Activated T-helper 1 cell treated with anti-CD3 and anti-CD28 coated beads, Interleukin-12 subunit alpha, Interleukin-12 subunit beta, Interleukin-2, Interleukin-4 antibody, amounts not matched to agents 30 ng/mL and 10 ng/mL and 1 ng/mL, durations not matched to agents 14 hours and 24 hours and 36 hours (primary cell): ENCODE data around the gene NKAIN4. TPM values are rescaled to one million over a fixed set of nuclear protein-coding genes. Genes with fewer than 3 reads are reported as not detected.

Experiments used
- DNase-seq: peaks from one replicate; pipeline ENCODE4 v3.0.0; 2021; ENCODE audit warnings: low spot score
- H3K27ac Mint-ChIP-seq: one replicate; pipeline ENCODE4 v1.8.0; 2021; ENCODE audit warnings: mild to moderate bottlenecking, mixed read lengths
- H3K27me3 Mint-ChIP-seq: one replicate; pipeline ENCODE4 v1.8.0; 2022; ENCODE audit warnings: mild to moderate bottlenecking, moderate library complexity, mixed read lengths; ENCODE audit not compliant: insufficient read depth
- H3K36me3 Mint-ChIP-seq: one replicate; pipeline ENCODE4 v1.8.0; 2021; ENCODE audit warnings: low read depth, mixed read lengths
- H3K4me1 Mint-ChIP-seq: one replicate; pipeline ENCODE4 v1.8.0; 2021; ENCODE audit warnings: low read depth, mixed read lengths
- H3K4me3 Mint-ChIP-seq: one replicate; pipeline ENCODE4 v1.8.0; 2021; ENCODE audit warnings: mild to moderate bottlenecking, moderate library complexity, mixed read lengths
- H3K9me3 Mint-ChIP-seq: one replicate; pipeline ENCODE4 v1.8.0; 2021; ENCODE audit warnings: mixed read lengths
- intact Hi-C: fragments of 100-400 bp; cut with micrococcal nuclease; formaldehyde crosslinking; loops from one replicate; pipeline ENCODE4 v1.15.1; 2024
- total RNA-seq: library from RNA; stranded (reverse); gene quantifications from 2 replicates; pipeline ENCODE4 v1.2.3, GENCODE V29; 2022

NKAIN4 gene
- total RNA-seq, 1 donor from 2014 or later, result not detected

GRCh38 chr20:63285636-63286615, 31.7 kb upstream of the NKAIN4 start:
- Mint-ChIP-seq H3K4me3 (no peak overlapping the region), H3K36me3 (peaks cover 6% of the 10 kb centered on the region)

GRCh38 chr20:63284981-63285524, 30.8 kb upstream of the NKAIN4 start:
- no peak for DNase-seq
- Mint-ChIP-seq H3K4me3 (peak overlapping the region; percentile 65), H3K36me3 (peaks cover 6% of the 10 kb centered on the region), H3K27ac (no peak overlapping the region), H3K4me1 (no peaks in the 10 kb centered on the region), H3K9me3 (no peaks in the 10 kb centered on the region), H3K27me3 (no peaks in the 10 kb centered on the region)
- intact Hi-C loops, result no loop called here

More at GRCh38 chr20:63285636-63286615, 31.7 kb upstream of the NKAIN4 start:
- no peak overlapping the region for H3K27ac Mint-ChIP-seq
- H3K9me3 Mint-ChIP-seq, result no peaks in the 10 kb centered on the region
- intact Hi-C loops, result no loop called here
- no peaks in the 10 kb centered on the region for H3K4me1 Mint-ChIP-seq
- no peak for DNase-seq
- H3K27me3 Mint-ChIP-seq, result no peaks in the 10 kb centered on the region

- Mint-ChIP-seq H3K27ac (no peak overlapping the region), H3K27me3 (no peaks in the 10 kb centered on the region), H3K36me3 (peaks cover 6% of the 10 kb centered on the region), H3K9me3 (no peaks in the 10 kb centered on the region), H3K4me3 (peak overlapping the region; percentile 65), H3K4me1 (no peaks in the 10 kb centered on the region)
- intact Hi-C loops, result no loop called here
- DNase-seq, result no peak
These were observed 30.3 kb upstream of the NKAIN4 start for GRCh38 chr20:63284544-63284949.

- Mint-ChIP-seq H3K4me3 (peak overlapping the region; percentile 51), H3K27me3 (no peaks in the 10 kb centered on the region), H3K27ac (no peak overlapping the region), H3K36me3 (peaks cover 9% of the 10 kb centered on the region), H3K9me3 (no peaks in the 10 kb centered on the region), H3K4me1 (no peaks in the 10 kb centered on the region)
- intact Hi-C loops, result no loop called here
- DNase-seq, result no peak
These were observed 29.8 kb upstream of the NKAIN4 start for GRCh38 chr20:63284083-63284440.

GRCh38 chr20:63283397-63284082, 29.3 kb upstream of the NKAIN4 start:
- no peaks in the 10 kb centered on the region for H3K4me1 Mint-ChIP-seq
- H3K4me3 Mint-ChIP-seq, result peak overlapping the region; percentile 51
- intact Hi-C loops, result no loop called here
- H3K27ac Mint-ChIP-seq, result no peak overlapping the region
- no peak for DNase-seq
- H3K27me3 Mint-ChIP-seq, result no peaks in the 10 kb centered on the region
- no peaks in the 10 kb centered on the region for H3K9me3 Mint-ChIP-seq
- peaks cover 5% of the 10 kb centered on the region for H3K36me3 Mint-ChIP-seq

GRCh38 chr20:63282946-63283345, 28.7 kb upstream of the NKAIN4 start:
- Mint-ChIP-seq H3K36me3 (peaks cover 5% of the 10 kb centered on the region), H3K9me3 (no peaks in the 10 kb centered on the region), H3K4me1 (no peaks in the 10 kb centered on the region), H3K27ac (no peak overlapping the region), H3K27me3 (no peaks in the 10 kb centered on the region), H3K4me3 (no peak overlapping the region)
- intact Hi-C loops, result no loop called here
- no peak for DNase-seq

GRCh38 chr20:63281742-63282665, 27.7 kb upstream of the NKAIN4 start:
- Mint-ChIP-seq H3K4me1 (no peaks in the 10 kb centered on the region), H3K9me3 (no peaks in the 10 kb centered on the region), H3K4me3 (no peak overlapping the region), H3K36me3 (peaks cover 5% of the 10 kb centered on the region), H3K27me3 (no peaks in the 10 kb centered on the region), H3K27ac (no peak overlapping the region)
- DNase-seq, result no peak
- intact Hi-C loops, result no loop called here

GRCh38 chr20:63280929-63281545, 26.8 kb upstream of the NKAIN4 start:
- Mint-ChIP-seq H3K9me3 (no peaks in the 10 kb centered on the region), H3K27me3 (no peaks in the 10 kb centered on the region), H3K27ac (no peak overlapping the region), H3K4me3 (no peak overlapping the region), H3K4me1 (no peaks in the 10 kb centered on the region), H3K36me3 (peaks cover 5% of the 10 kb centered on the region)
- intact Hi-C loops, result no loop called here
- DNase-seq, result no peak

GRCh38 chr20:63280371-63280770, 26.1 kb upstream of the NKAIN4 start:
- no peak for DNase-seq
- Mint-ChIP-seq H3K27me3 (no peaks in the 10 kb centered on the region), H3K4me3 (no peak overlapping the region), H3K9me3 (no peaks in the 10 kb centered on the region), H3K36me3 (peaks cover 3% of the 10 kb centered on the region), H3K4me1 (no peaks in the 10 kb centered on the region), H3K27ac (no peak overlapping the region)
- intact Hi-C loops, result no loop called here

- DNase-seq, result no peak
- Mint-ChIP-seq H3K36me3 (peaks cover 3% of the 10 kb centered on the region), H3K4me1 (no peaks in the 10 kb centered on the region), H3K9me3 (no peaks in the 10 kb centered on the region), H3K4me3 (no peak overlapping the region), H3K27me3 (no peaks in the 10 kb centered on the region), H3K27ac (no peak overlapping the region)
- intact Hi-C loops, result no loop called here
These were observed 25.7 kb upstream of the NKAIN4 start for GRCh38 chr20:63279931-63280330.

- Mint-ChIP-seq H3K4me3 (no peak overlapping the region), H3K27ac (no peak overlapping the region), H3K36me3 (peaks cover 3% of the 10 kb centered on the region), H3K4me1 (peaks cover 11% of the 10 kb centered on the region), H3K27me3 (no peaks in the 10 kb centered on the region), H3K9me3 (no peaks in the 10 kb centered on the region)
- intact Hi-C loops, result no loop called here
- DNase-seq, result no peak
These were observed 24.4 kb upstream of the NKAIN4 start for GRCh38 chr20:63278661-63279060.
